GM06990 (cell line): ENCODE measurements around the gene PPP1R37.
A peak's percentile ranks its signal among the peaks of the same experiment; 100 is the strongest.

Source experiments
- DNase-seq: peaks from one replicate; pipeline ENCODE4 v3.0.0-alpha.2; 2011; ENCODE audit not compliant: insufficient read length; ENCODE audit errors: extremely low read depth
- H3K27me3 ChIP-seq: replicated peaks from 2 replicates; pipeline ENCODE4 v1.6.0; 2011; ENCODE audit warnings: low read length; ENCODE audit not compliant: control insufficient read depth, insufficient read depth
- H3K36me3 ChIP-seq: 2 replicates; pipeline ENCODE4 v1.5.1; 2011; ENCODE audit warnings: low read length; ENCODE audit not compliant: control insufficient read depth, insufficient read depth
- H3K4me3 ChIP-seq: replicated peaks from 2 replicates; pipeline ENCODE4 v1.5.1; 2011; ENCODE audit warnings: low read depth, mild to moderate bottlenecking, control low read depth, low read length
- TF ChIP-seq, protein P1 (sequence below): IDR thresholded peaks from 2 replicates; pipeline ENCODE4 v1.5.1; 2011; ENCODE audit warnings: low read length, control low read depth, mild to moderate bottlenecking, inconsistent platforms; ENCODE audit not compliant: insufficient read depth, poor library complexity, severe bottlenecking

The PPP1R37 gene

DNA sequence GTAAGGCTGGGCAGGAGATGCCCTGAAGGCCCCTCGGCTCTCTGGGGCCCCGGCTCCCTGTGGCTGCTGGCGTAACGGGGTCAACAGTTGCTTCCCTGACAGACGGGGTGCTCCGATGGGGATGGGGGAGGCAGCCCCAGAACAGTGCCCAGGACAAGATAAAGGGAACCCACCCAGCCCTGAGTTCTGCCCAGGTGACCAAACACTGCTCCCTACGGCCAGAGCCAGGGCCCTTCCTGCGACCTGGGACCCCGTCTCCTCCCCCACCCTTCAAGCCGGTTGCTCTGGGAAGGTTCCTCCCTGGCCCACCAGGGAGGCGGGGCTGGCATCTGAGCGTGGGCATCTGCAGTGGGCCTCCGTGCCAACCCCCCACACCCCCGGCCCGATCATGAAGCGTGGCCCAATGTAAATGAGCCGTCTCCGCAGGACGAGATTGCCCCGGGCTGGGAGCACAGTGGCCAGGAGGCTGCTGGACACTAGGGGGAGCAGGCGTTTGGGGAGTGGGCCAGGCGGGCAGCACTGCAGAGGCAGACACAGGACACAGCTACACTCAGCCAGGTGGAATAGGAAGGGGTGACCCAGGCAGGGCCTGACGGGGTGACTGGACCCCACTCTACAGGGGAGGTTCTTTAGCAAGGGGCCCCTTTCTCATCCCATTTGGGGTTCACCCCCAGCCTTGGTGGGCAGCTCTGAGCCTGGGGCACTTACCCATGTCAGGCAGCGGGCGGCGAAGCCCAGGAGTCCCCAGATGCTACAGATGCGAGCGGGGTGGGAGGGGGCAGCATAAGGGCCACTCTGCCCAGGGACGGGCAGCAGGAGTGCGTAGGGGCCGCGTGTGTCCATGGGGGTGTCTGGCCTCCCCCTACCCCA lies 69.0 kb downstream of the PPP1R37 start:
- H3K27me3 ChIP-seq: no peaks in the 10 kb centered on the region

DNA sequence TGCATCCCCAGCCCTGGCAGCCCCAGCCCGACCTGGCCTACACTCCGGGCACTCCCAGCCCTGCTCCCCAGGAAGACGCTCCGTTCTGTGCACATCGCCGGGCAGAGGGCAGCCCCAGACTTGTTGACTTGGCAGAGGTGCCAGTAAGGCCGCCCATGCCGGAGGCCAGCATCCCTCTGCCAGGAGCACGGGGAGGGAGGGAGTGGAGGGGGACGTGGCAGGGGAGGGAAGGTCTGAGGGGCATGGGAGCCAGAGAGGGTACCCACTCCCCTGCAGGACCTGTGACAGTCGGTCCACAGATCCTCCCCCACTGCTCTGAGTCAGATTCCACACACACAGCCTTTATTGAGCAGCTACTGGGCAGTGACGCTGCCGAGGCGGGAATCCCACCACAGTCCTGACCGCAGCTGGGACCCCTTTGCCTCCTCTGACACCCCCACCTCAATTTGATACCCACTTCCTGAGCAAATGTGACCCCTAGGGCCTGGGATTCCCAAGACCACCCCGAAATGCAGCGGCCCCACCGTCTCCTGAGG lies 69.7 kb downstream of the PPP1R37 start:
- Histone ChIP-seq H3K27me3 (no peaks in the 10 kb centered on the region), H3K4me3 (no peak overlapping the region), H3K36me3 (no peaks in the 10 kb centered on the region)
- TF ChIP-seq, protein P1, sequence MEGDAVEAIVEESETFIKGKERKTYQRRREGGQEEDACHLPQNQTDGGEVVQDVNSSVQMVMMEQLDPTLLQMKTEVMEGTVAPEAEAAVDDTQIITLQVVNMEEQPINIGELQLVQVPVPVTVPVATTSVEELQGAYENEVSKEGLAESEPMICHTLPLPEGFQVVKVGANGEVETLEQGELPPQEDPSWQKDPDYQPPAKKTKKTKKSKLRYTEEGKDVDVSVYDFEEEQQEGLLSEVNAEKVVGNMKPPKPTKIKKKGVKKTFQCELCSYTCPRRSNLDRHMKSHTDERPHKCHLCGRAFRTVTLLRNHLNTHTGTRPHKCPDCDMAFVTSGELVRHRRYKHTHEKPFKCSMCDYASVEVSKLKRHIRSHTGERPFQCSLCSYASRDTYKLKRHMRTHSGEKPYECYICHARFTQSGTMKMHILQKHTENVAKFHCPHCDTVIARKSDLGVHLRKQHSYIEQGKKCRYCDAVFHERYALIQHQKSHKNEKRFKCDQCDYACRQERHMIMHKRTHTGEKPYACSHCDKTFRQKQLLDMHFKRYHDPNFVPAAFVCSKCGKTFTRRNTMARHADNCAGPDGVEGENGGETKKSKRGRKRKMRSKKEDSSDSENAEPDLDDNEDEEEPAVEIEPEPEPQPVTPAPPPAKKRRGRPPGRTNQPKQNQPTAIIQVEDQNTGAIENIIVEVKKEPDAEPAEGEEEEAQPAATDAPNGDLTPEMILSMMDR: no peak
- peak; percentile 13 for DNase-seq

More for the DNA sequence above, 69.0 kb downstream of the PPP1R37 start:
- Histone ChIP-seq H3K36me3 (no peaks in the 10 kb centered on the region), H3K4me3 (no peak overlapping the region)
- peak; percentile 6 for DNase-seq
- TF ChIP-seq, protein P1: peak; percentile 28

DNA sequence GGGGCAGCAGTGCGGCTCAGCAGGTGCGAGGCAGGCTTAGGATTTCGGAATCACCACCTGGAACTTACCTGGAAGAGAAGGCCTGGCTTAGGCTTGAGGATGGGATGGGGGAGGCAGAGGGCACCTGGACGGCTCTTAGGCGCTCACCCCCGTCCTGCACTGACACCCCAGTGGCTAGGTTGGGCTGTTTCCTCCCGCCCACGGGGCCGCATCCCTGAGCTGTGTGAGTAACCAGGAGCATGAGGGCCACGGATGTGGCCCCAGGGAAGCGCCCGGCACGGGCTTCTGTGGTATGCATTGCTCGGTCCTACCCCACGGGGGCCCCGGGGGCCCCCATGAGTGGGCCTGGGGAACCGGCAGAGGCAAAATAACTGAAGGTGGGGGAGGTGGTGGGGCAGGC lies 70.2 kb downstream of the PPP1R37 start:
- no peak overlapping the region for H3K4me3 ChIP-seq
- TF ChIP-seq, protein P1: no peak
- peak; percentile 10 for DNase-seq
- no peaks in the 10 kb centered on the region for H3K27me3 ChIP-seq
- H3K36me3 ChIP-seq: no peaks in the 10 kb centered on the region

DNA sequence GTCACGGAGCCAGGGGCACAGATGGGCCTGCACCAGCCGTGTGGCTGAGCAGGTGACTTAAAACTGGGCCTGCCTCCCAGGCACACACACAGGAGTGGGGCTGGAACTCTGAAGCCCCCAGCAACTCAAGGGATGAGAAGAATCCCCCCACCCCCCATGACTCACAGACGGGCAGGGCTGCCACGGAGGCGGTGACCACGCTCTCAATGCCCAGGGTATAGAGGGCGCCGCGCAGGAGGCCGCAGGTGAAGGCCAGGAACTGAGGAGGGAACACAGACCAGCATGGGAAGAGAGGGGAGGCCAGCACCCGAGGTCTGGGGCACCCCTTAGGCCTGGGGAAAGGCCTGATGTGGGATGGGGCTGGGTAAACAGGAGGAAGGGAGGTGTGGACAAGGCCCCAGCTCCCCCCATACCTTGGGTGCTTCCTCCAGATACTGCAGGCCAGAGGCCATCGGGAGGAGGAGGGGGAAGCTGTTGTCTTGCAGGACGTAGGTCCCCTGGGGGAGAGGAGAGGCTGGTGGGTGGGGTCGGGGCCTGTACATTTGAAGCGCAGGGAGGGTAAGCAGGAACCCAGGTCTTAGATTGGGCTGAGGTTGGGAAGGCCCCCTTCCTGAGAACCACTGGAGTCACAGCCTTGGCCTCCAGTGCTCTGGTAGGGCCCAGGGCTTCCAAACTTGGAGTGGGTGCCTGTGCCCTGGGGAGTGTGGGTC lies 70.9 kb downstream of the PPP1R37 start:
- no peak for DNase-seq
- H3K4me3 ChIP-seq: no peak overlapping the region
- TF ChIP-seq, protein P1: no peak
- H3K36me3 ChIP-seq: peaks cover 2% of the 10 kb centered on the region; the same call in 1 of the 2 replicates
- no peaks in the 10 kb centered on the region for H3K27me3 ChIP-seq

DNA sequence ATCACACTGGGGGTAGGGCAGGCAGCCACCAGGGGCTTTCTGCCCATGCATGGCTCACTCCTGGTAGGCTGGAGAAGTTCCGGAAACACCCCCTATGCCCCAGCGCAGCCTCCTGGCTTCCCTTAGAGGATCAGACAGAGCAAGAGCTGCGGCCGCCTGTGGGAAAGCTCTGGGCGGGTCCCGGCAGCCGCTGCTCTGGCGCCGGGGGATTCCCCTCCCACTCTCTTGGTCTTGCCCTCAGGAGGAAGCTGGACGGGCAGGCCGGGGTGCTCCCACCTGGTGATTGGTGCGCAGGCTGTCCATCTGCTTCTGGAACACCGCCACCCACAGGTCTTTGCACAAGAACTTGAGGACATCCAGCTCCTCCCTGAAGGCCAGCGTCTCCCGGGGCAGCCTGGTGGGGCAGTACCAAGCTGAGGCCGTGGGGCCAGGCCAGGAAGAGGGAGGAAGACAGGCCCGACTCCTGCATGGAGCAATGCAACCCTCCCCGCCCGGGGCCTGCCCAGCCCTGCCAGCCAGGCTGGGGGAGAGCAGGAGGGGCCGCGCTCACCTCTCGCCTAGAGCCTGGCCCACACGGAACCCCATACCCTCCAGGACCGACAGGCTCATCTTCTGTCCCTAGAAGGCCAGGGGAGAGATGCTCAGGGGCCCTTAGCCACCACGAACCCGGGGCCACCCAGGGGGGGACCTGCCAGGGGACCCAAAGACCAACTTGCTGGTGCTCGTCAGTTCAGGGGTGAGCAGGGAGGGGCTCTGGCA lies 71.8 kb downstream of the PPP1R37 start:
- TF ChIP-seq, protein P1: peak; percentile 29
- no peak overlapping the region for H3K4me3 ChIP-seq
- peaks cover 5% of the 10 kb centered on the region for H3K36me3 ChIP-seq
- peak; percentile 87 for DNase-seq
- no peaks in the 10 kb centered on the region for H3K27me3 ChIP-seq
